Activated CD8-positive, alpha-beta memory T cell treated with anti-CD3 and anti-CD28 coated beads for 36 hours (primary cell): ENCODE measurements around the gene NYAP2. TPM values are rescaled to one million over a fixed set of nuclear protein-coding genes. Genes with fewer than 3 reads are reported as not detected.

Source experiments
- CTCF ChIA-PET: fragments of 350-600 bp; sonication (Branson Sonifier 250); formaldehyde crosslinking; loops from one replicate; lab custom pipeline; 2021; ENCODE audit warnings: antibody characterized with exemption; lab: Charles Lee
- POLR2A ChIA-PET: fragments of 350-600 bp; sonication (Branson Sonifier 250); formaldehyde crosslinking; loops from one replicate; lab custom pipeline; 2021; ENCODE audit warnings: antibody characterized with exemption; lab: Charles Lee
- total RNA-seq, 2 experiments: library from RNA; stranded (reverse); gene quantifications; one replicate each; pipeline ENCODE4 v1.2.3, GENCODE V29; 2021

Gene NYAP2
- total RNA-seq, 2 experiments from 2014 or later = not detected

- ChIA-PET POLR2A (no interaction called here), CTCF (no interaction called here)
Observed at GRCh38 chr2:225598426-225598825, 198.9 kb downstream of the NYAP2 start.

- POLR2A ChIA-PET = no interaction called here
Observed at GRCh38 chr2:225598897-225599296, 199.4 kb downstream of the NYAP2 start.

GRCh38 chr2:225599856-225600255, 200.3 kb downstream of the NYAP2 start:
- POLR2A ChIA-PET = no interaction called here
- CTCF ChIA-PET = no interaction called here

More at GRCh38 chr2:225598897-225599296, 199.4 kb downstream of the NYAP2 start:
- CTCF ChIA-PET = no interaction called here

- ChIA-PET CTCF (no interaction called here), POLR2A (no interaction called here)
Observed at GRCh38 chr2:225600444-225600843, 200.9 kb downstream of the NYAP2 start.

GRCh38 chr2:225600865-225601264, 201.4 kb downstream of the NYAP2 start:
- CTCF ChIA-PET = interaction anchor here (0.7 kb wide), 2 partner anchors 9 to 1173 kb away, joined by 3 read pairs; no protein-coding TSS in a partner anchor
- POLR2A ChIA-PET = no interaction called here

GRCh38 chr2:225602205-225602604, 202.7 kb downstream of the NYAP2 start:
- POLR2A ChIA-PET = no interaction called here
- CTCF ChIA-PET = no interaction called here

GRCh38 chr2:225608136-225608535, 208.6 kb downstream of the NYAP2 start:
- ChIA-PET POLR2A (no interaction called here), CTCF (no interaction called here)

GRCh38 chr2:225612636-225613035, 213.1 kb downstream of the NYAP2 start:
- CTCF ChIA-PET = no interaction called here
- POLR2A ChIA-PET = no interaction called here

- ChIA-PET POLR2A (no interaction called here), CTCF (no interaction called here)
Observed at GRCh38 chr2:225614915-225615314, 215.4 kb downstream of the NYAP2 start.

- CTCF ChIA-PET = no interaction called here
- POLR2A ChIA-PET = no interaction called here
Observed at GRCh38 chr2:225615514-225615913, 216.0 kb downstream of the NYAP2 start.

- ChIA-PET POLR2A (no interaction called here), CTCF (no interaction called here)
Observed at GRCh38 chr2:225616372-225616771, 216.9 kb downstream of the NYAP2 start.

- CTCF ChIA-PET = no interaction called here
- POLR2A ChIA-PET = no interaction called here
Observed at GRCh38 chr2:225616848-225617247, 217.3 kb downstream of the NYAP2 start.

GRCh38 chr2:225620227-225620626, 220.7 kb downstream of the NYAP2 start:
- ChIA-PET POLR2A (no interaction called here), CTCF (no interaction called here)

GRCh38 chr2:225630824-225631533, 231.5 kb downstream of the NYAP2 start:
- ChIA-PET POLR2A (no interaction called here), CTCF (no interaction called here)

GRCh38 chr2:225632351-225632750, 232.8 kb downstream of the NYAP2 start:
- ChIA-PET CTCF (no interaction called here), POLR2A (no interaction called here)

GRCh38 chr2:225636558-225636957, 237.0 kb downstream of the NYAP2 start:
- CTCF ChIA-PET = no interaction called here
- POLR2A ChIA-PET = no interaction called here

- ChIA-PET CTCF (no interaction called here), POLR2A (no interaction called here)
Observed at GRCh38 chr2:225637259-225637658, 237.7 kb downstream of the NYAP2 start.

GRCh38 chr2:225640550-225640949, 241.0 kb downstream of the NYAP2 start:
- ChIA-PET CTCF (interaction anchor here (0.6 kb wide), 1 partner anchor 399 kb away, joined by 4 read pairs; no protein-coding TSS in a partner anchor), POLR2A (no interaction called here)

- POLR2A ChIA-PET = no interaction called here
Observed at GRCh38 chr2:225649274-225649673, 249.8 kb downstream of the NYAP2 start.

GRCh38 chr2:225650041-225650440, 250.5 kb downstream of the NYAP2 start:
- POLR2A ChIA-PET = no interaction called here
- CTCF ChIA-PET = no interaction called here

More at GRCh38 chr2:225649274-225649673, 249.8 kb downstream of the NYAP2 start:
- CTCF ChIA-PET = no interaction called here
